Thyroid gland (tissue), 4 donors: ENCODE data around the gene MTHFD1. TPM values are rescaled to one million over a fixed set of nuclear protein-coding genes. Genes with fewer than 3 reads are reported as not detected.

Experiments
- DNase-seq, 2 donors: peaks; one replicate each; pipeline ENCODE4 v3.0.0-alpha.2; 2019
- H3K27ac ChIP-seq, 3 donors: fragments of 200-600 bp; sonication (generic); 1 replicate in 2 of 3; 2 replicates in 1 of 3; pipeline ENCODE4 v1.5.1; 2016 to 2019; ENCODE audit warnings: mild to moderate bottlenecking in 1 of 3, moderate library complexity in 1 of 3
- H3K27me3 ChIP-seq: fragments of 200-600 bp; sonication (generic); one replicate; pipeline ENCODE4 v1.5.1; 2019
- H3K36me3 ChIP-seq, 2 donors: fragments of 200-600 bp; sonication (generic); one replicate each; pipeline ENCODE4 v1.5.1; 2016 to 2019
- H3K4me1 ChIP-seq, 2 donors: fragments of 200-600 bp; sonication (generic); one replicate each; pipeline ENCODE4 v1.5.1; 2017 to 2019
- H3K4me3 ChIP-seq, 3 donors: fragments of 200-600 bp; sonication (generic); replicated peaks in 1 of 3; 1 replicate in 2 of 3; 2 replicates in 1 of 3; pipeline ENCODE4 v1.5.1; 2016; ENCODE audit warnings: mild to moderate bottlenecking in 1 of 3
- H3K9me3 ChIP-seq: fragments of 200-600 bp; sonication (generic); one replicate; pipeline ENCODE4 v1.5.1; 2017
- CTCF ChIP-seq, 6 experiments: fragments of 200-600 bp in 3 of 6; fragments of 450-650 bp in 3 of 6; sonication (generic) in 3 of 6; IDR thresholded peaks; one replicate each; pipeline ENCODE4 v1.5.1; 2016 to 2019; ENCODE audit warnings: antibody characterized with exemption in 6 of 6, mild to moderate bottlenecking in 2 of 6, inconsistent platforms in 1 of 6, moderate library complexity in 1 of 6
- POLR2A ChIP-seq, 2 donors: fragments of 450-650 bp; IDR thresholded peaks; one replicate each; pipeline ENCODE4 v1.6.1; 2017; ENCODE audit warnings: antibody characterized with exemption in 2 of 2, mild to moderate bottlenecking in 2 of 2, moderate library complexity in 1 of 2
- WGBS, 2 donors: methylation state at CpG; one replicate each; pipeline ENCODE4 v1.1.5; 2017; 5-methylcytosine and 5-hydroxymethylcytosine counted together
- intact Hi-C: fragments of 100-400 bp; cut with DNase I; formaldehyde crosslinking; loops from one replicate; pipeline ENCODE4 v1.15.1; 2023
- total RNA-seq, 4 donors: library from RNA; depleted of rRNA; stranded (reverse); fragments of >200 nt; gene quantifications; one replicate each; pipeline ENCODE4 v1.2.3, GENCODE V29; 2016

Gene MTHFD1
- total RNA-seq, 4 donors from 2014 or later, result 26.9 to 48.0 (median 33.2) TPM

DNA sequence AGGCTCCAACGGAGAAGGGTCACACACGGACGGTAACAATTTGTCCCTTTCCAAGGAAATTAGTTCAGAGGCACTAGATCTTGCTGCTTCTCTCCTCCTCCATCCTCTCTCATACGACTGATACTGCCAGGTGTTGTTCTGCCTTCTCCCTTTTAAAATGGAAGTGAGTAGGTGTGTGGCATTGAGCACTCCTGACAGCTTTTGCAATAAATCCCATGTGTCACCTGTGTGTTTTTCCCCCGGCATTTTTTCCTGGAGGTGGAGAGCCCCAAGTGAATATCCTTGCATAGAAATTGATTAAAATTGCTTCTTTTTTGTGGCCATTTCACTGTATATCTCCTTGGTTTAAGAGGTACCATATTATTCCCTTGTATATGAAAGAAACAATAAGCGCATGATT lies 51.0 kb downstream of the MTHFD1 start:
- no peaks in the 10 kb centered on the region for H3K9me3 ChIP-seq
- DNase-seq, result no peak
- no peaks in the 10 kb centered on the region for H3K27me3 ChIP-seq
- 94 to 96% methylated on average over 6 of the region's 6 CpGs for WGBS, 2 donors
- H3K27ac ChIP-seq, result no peak overlapping the region
- H3K4me3 ChIP-seq, result no peak overlapping the region
- TF ChIP-seq CTCF (IDR thresholded peaks at IDR 0.05) (no peak), POLR2A (IDR thresholded peaks at IDR 0.05) (no peak)
- H3K36me3 ChIP-seq, result no peaks in the 10 kb centered on the region
- peaks cover 10 to 12% of the 10 kb centered on the region in 2 donors for H3K4me1 ChIP-seq
- intact Hi-C loops, result no loop called here

DNA sequence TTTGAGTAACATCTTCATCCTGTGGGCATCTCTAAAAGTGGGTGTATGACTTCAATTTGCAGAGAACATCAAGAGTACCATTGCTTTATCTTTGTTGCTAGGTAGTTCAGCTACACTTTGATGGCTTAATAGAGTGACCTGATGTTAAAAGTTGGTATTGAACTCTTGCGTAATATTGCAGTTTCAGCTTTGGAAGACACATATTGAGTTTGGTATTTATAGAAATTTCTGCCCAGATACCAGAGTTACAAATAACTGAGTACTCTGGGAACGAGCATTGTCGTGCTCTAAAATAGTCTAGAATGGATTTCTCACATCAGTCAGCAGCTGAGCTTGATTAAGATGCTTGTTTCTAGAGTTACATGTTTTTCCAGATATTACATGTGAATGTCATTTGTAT lies 52.3 kb downstream of the MTHFD1 start:
- H3K27ac ChIP-seq, result no peak overlapping the region
- no peaks in the 10 kb centered on the region for H3K9me3 ChIP-seq
- H3K4me1 ChIP-seq, result peaks cover 10 to 12% of the 10 kb centered on the region in 2 donors
- DNase-seq, result no peak
- 93 to 96% methylated on average over 3 of the region's 3 CpGs for WGBS, 2 donors
- TF ChIP-seq POLR2A (IDR thresholded peaks at IDR 0.05) (no peak), CTCF (IDR thresholded peaks at IDR 0.05) (no peak)
- intact Hi-C loops, result no loop called here
- no peaks in the 10 kb centered on the region for H3K27me3 ChIP-seq
- H3K4me3 ChIP-seq, result no peak overlapping the region
- no peaks in the 10 kb centered on the region for H3K36me3 ChIP-seq

DNA sequence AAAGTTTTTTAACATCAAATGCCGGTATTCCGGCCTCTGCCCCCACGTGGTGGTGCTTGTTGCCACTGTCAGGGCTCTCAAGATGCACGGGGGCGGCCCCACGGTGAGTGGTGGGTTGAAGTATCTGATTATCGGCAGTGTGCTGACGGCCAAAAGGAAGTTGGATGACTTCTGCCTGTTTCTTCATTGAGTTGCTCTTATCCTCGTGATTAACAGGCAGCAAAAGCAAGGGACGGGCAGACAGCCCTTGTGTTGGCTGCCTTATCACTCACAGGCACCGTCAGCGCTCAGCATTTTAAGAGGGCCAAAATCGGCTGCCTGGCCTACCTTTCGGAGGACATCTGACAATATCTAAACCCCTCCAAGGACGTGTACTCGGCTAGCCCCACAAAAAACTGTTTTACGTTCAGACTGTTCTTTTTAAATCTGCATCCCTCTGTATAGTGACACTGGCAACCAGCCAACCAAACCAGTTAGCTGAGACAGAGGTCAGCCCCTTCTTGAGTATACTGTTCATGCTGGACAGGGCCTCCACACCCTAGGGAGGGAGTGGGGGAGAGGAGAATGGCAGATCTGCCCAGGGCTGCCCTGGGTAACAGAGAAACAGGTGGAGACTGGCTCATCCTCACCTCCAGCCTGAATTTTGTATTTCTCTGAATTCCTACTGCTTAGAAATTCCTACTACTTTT lies 54.3 kb downstream of the MTHFD1 start:
- Histone ChIP-seq H3K36me3 (no peaks in the 10 kb centered on the region), H3K27ac (peak overlapping the region in 2 of 3 donors; percentile 4 to 34), H3K27me3 (no peaks in the 10 kb centered on the region), H3K4me1 (peaks cover 10 to 15% of the 10 kb centered on the region in 2 donors), H3K4me3 (no peak overlapping the region), H3K9me3 (no peaks in the 10 kb centered on the region)
- intact Hi-C loops, result no loop called here
- WGBS, 2 donors, result 55 to 58% methylated on average over 15 to 17 of the region's 17 CpGs
- peak; percentile 55 to 60 for DNase-seq
- TF ChIP-seq CTCF (IDR thresholded peaks at IDR 0.05) (no peak), POLR2A (IDR thresholded peaks at IDR 0.05) (no peak)

DNA sequence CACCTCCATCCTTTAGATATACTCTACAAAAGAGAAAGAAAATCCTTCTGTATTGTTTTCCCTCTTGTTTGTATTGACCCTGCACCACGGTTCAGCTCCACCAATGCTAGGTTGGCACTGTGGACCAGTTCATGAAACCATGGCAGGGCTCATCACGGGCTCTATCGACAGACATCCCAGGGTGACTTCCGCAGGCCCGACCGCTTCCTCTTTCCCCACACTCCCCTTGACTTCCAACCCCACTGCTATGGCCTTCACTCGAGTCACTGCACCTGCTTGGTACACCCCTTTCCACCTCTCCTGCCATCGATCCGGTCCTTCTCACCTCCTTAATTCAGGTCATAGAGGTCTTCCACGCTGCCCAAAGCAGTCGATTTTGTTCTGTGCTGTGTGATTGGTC lies 56.0 kb downstream of the MTHFD1 start:
- Histone ChIP-seq H3K27ac (no peak overlapping the region), H3K27me3 (no peaks in the 10 kb centered on the region), H3K4me1 (peaks cover 15 to 25% of the 10 kb centered on the region in 2 donors), H3K4me3 (no peak overlapping the region), H3K9me3 (no peaks in the 10 kb centered on the region), H3K36me3 (no peaks in the 10 kb centered on the region)
- no peak for DNase-seq
- 94 to 96% methylated on average over 11 of the region's 11 CpGs for WGBS, 2 donors
- intact Hi-C loops, result no loop called here
- TF ChIP-seq CTCF (IDR thresholded peaks at IDR 0.05) (no peak), POLR2A (IDR thresholded peaks at IDR 0.05) (no peak)

DNA sequence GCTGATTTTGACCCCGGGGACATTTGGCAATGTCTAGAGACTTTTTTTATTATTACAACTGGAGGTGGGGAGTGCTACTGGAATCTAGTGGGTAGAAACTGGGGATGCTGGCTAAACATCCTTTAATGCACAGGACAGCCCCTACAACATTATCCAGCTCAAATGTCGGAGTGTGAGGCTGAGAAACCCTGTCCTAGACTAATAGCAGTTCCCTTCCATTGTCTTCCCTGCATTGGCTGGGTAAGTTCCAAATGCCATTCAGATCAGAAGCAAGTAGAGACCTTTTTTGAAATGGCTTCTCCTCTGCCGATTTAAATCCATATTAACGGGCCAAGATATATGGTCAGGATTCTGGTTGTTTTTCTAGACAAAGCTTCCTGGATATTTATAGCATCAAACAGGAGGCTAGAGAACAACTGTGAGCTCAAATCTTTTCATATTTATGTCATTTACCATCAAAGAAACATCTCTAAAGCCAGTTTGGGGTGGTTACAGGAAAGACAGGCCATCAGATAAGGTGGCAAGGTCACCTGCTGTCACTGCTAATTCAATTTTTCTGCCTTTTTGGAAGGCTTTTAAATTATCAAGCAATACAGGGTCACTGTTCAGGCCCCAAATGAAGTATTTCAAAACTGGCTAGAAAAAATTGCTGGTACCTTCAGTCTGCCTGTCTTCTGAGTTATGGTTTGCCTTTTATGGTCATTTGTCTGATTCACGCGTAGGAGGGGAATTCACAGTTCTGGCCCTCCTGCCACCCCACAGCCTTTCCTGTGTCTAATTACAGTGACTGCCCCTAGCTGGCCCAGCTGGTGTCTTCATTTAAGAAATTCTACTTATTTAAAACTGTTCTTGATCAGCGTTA lies 57.1 kb downstream of the MTHFD1 start:
- TF ChIP-seq CTCF (IDR thresholded peaks at IDR 0.05) (no peak), POLR2A (IDR thresholded peaks at IDR 0.05) (no peak)
- Histone ChIP-seq H3K4me1 (peaks cover 15 to 25% of the 10 kb centered on the region in 2 donors), H3K36me3 (peaks cover 0 to 4% of the 10 kb centered on the region in 2 donors), H3K9me3 (no peaks in the 10 kb centered on the region), H3K27me3 (no peaks in the 10 kb centered on the region), H3K27ac (no peak overlapping the region), H3K4me3 (no peak overlapping the region)
- intact Hi-C loops, result no loop called here
- WGBS, 2 donors, result 84 to 89% methylated on average over 7 of the region's 7 CpGs
- DNase-seq, result no peak
